HG03045 (cell line): ENCODE results near the gene ZNHIT3.

Experiments
- ATAC-seq: cut with Tn5 transposase; IDR thresholded peaks from one replicate; pipeline ENCODE4 v1.9.1; 2021; ENCODE audit warnings: mild to moderate bottlenecking, moderate library complexity; ENCODE audit not compliant: unreplicated experiment

ZNHIT3 gene

DNA sequence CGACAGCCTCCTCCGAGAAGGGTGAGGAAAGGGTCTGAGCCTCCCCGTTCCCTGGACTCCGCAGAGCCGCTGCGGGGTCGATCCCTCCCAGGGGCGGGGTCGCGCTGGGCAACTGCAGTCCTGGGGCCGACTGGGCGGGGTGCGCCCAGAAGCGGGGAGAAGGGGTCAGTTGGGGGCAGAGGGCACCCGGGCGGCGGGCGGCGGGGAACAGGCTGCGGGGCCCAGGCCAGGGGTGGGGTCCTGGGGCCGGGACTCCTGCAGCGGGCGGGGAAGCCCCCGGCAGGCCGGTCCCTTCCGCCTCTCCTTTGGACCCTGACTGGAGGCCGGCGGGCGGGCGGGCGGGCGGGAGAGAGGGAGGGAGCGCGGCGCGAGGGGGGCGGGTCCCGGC lies 58.6 kb downstream of the ZNHIT3 start:
- peak; percentile 46 for ATAC-seq
